GM06990 (cell line): ENCODE results near the gene TNNT3.

ENCODE experiments used
- DNase-seq: peaks from one replicate; pipeline ENCODE4 v3.0.0-alpha.2; 2011; ENCODE audit not compliant: insufficient read length; ENCODE audit errors: extremely low read depth
- H3K27me3 ChIP-seq: replicated peaks from 2 replicates; pipeline ENCODE4 v1.6.0; 2011; ENCODE audit warnings: low read length; ENCODE audit not compliant: control insufficient read depth, insufficient read depth
- H3K36me3 ChIP-seq: 2 replicates; pipeline ENCODE4 v1.5.1; 2011; ENCODE audit warnings: low read length; ENCODE audit not compliant: control insufficient read depth, insufficient read depth
- H3K4me3 ChIP-seq: replicated peaks from 2 replicates; pipeline ENCODE4 v1.5.1; 2011; ENCODE audit warnings: low read depth, mild to moderate bottlenecking, control low read depth, low read length
- TF ChIP-seq, protein P1 (sequence below): IDR thresholded peaks from 2 replicates; pipeline ENCODE4 v1.5.1; 2011; ENCODE audit warnings: low read length, control low read depth, mild to moderate bottlenecking, inconsistent platforms; ENCODE audit not compliant: insufficient read depth, poor library complexity, severe bottlenecking

The TNNT3 gene

DNA sequence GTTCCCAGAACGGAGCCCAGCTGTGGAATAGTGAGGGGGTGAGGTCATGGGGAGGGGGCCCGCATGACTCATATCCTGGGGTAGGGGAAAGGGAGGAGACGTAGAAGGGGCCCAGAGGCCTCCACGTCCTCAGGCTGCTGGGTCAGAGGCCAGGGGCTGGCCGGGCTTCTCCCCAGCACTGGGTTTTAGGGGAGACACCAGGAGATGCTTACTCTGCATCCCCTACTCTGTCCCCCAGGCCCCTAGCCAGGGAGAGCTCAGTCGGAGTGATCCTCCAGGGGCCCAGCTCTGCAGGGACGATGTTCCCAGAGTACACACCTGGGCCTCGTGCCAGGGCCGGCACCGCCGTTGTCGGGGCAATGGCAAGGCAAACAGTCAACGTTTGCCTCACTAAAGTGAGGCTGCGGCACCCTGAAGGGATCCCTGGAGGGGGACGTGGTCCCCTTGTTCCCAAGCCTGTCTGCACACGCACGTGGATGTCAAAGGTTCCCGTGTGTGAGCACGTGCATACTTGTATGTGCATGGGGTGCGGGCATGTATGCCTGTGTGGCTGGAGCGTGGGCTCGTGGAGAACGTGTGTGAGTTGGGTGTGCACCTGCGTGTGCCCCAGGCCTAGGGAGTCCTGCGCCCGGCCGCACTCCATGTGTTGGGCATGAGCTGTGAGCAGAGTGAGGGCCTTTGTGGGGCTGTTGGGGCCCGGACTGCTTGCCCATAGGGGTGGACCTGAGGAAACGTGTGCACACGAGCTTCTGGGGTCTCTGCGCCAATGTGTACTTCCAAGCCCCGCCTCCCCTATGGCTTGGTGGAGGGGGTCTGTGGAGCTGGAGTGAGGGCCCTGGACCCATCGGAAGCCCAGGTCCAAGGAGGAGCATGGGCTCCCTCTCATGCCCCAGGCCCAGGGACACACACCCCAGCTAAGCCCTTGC, 42.0 kb upstream of the TNNT3 start:
- no peak for DNase-seq
- Histone ChIP-seq H3K27me3 (no peaks in the 10 kb centered on the region), H3K4me3 (no peak overlapping the region), H3K36me3 (peaks cover 18% of the 10 kb centered on the region)
- TF ChIP-seq, protein P1, sequence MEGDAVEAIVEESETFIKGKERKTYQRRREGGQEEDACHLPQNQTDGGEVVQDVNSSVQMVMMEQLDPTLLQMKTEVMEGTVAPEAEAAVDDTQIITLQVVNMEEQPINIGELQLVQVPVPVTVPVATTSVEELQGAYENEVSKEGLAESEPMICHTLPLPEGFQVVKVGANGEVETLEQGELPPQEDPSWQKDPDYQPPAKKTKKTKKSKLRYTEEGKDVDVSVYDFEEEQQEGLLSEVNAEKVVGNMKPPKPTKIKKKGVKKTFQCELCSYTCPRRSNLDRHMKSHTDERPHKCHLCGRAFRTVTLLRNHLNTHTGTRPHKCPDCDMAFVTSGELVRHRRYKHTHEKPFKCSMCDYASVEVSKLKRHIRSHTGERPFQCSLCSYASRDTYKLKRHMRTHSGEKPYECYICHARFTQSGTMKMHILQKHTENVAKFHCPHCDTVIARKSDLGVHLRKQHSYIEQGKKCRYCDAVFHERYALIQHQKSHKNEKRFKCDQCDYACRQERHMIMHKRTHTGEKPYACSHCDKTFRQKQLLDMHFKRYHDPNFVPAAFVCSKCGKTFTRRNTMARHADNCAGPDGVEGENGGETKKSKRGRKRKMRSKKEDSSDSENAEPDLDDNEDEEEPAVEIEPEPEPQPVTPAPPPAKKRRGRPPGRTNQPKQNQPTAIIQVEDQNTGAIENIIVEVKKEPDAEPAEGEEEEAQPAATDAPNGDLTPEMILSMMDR: no peak

DNA sequence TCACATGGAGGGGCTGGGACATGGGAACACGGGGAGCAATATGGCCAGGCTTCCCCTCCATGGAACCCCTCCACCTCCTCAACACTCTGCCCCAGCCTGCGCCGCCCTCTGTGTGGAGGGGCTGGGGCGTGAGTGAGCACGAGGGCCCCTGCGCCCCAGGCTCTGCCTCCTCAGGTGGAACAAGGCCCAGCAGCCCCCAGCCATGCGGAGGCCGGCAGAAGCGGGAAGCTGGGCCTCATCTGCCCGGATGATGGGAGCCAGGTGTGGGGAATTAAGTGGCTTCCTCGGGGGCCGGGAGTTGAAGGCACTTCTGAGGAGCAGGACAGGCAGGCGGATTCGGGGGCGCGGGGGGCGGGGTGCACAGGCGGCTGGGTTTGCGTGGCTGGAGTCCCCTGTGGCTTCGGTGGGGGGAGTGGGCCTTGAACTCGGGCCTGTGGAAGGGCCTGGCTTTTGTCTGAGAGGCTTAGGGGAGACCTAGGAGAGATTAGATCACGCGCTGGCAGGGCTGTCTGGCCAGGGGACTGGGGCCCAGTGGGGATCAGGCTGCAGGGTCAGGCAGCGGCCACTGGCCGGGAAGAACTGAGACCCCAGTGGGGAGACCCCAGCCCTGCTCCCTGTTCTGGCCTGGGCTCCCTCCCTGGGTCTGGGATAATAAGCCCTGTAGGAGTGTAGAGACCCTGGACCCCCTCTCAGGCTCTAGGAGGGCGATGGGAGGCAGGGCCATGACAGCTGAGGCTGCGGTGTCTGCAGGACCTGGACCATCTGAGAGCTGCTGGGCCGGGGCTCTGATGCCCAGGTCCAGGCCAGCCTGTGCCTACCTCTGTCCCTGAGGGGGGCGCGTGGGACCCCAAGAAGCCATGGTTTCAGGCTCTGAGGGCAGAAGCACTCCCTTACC, 41.1 kb upstream of the TNNT3 start:
- Histone ChIP-seq H3K4me3 (no peak overlapping the region), H3K36me3 (peaks cover 23% of the 10 kb centered on the region), H3K27me3 (no peaks in the 10 kb centered on the region)
- DNase-seq: no peak
- TF ChIP-seq, protein P1: no peak

DNA sequence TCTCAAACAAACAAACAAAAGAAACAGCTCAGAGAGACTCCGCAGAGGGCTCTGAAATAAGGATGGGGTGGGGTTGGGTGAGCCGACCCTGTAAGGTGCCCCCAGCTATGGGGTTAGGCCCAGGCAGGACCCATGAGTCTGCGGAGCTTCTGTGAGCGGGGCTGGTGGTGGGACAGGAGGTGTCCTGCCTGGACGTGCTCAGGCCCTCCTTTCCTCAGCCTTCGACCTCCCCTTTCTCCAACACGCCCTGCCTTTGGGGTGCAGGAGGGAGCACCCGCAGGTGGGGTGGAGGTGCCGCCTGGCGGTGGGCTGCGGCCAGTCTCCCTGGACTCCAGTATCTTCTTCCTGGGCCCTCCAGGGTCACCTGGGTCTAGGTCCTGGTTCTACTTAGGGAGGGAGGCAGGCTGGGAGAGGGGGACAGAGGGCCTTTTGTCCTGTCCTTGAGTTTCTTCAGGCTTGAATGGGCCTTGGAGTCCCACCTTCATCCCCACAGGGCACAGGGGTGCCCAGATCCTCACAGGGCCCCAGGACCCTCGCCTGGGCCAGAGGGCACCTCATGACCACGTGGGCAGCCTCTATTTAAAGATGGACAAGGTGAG, 40.1 kb upstream of the TNNT3 start:
- Histone ChIP-seq H3K27me3 (no peaks in the 10 kb centered on the region), H3K4me3 (no peak overlapping the region), H3K36me3 (peaks cover 33% of the 10 kb centered on the region)
- TF ChIP-seq, protein P1: no peak
- DNase-seq: no peak

DNA sequence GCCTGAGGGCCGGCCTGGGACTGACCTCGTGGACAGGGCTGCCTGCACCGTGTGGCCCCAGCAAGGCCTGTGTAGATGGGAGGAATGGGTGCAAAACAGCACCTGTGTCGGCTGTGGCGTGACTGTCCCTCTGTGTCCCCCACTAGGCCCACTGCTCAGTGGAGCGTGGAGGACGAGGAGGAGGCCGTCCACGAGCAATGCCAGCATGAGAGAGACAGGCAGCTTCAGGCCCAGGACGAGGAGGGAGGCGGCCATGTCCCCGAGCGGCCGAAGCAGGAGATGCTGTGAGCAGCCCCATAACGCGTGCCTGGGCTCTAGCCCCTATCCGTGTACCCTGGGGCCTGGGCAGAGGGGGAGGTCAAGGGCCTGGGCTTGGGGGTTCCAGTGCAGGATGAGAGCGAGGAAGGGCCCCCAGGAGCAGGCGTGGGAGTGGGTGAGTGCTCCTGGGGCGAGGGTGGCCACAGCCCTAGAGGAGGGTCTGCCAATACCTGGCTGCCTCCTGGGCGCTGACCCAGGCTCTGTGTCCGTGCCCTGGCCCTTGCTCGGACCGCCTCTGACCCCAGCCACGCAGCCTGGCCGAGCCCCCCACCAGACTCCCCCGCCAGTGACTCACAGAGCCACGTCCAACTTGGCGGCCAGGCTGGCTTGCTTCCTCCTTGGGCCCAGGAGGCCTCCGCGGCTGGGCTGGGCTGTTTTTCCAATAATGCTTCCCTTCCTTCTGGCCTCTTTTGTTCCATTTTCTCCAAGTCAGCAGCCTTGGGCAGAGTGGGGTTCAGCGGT, 39.4 kb upstream of the TNNT3 start:
- no peak for DNase-seq
- H3K36me3 ChIP-seq: peaks cover 37% of the 10 kb centered on the region
- H3K27me3 ChIP-seq: no peaks in the 10 kb centered on the region
- TF ChIP-seq, protein P1: no peak
- no peak overlapping the region for H3K4me3 ChIP-seq
